Body of pancreas (tissue), 4 donors: ENCODE results near the gene NCAPD2.

Experiments
- CTCF ChIP-seq, 7 experiments: fragments of 450-650 bp in 4 of 7; fragments of 200-600 bp in 3 of 7; sonication (generic) in 3 of 7; IDR thresholded peaks; one replicate each; pipeline ENCODE4 v1.5.1; 2016 to 2019; ENCODE audit warnings: antibody characterized with exemption in 7 of 7
- POLR2A ChIP-seq, 3 donors: fragments of 450-650 bp; IDR thresholded peaks; one replicate each; pipeline ENCODE4 v1.6.1; 2016; ENCODE audit warnings: antibody characterized with exemption in 3 of 3, mild to moderate bottlenecking in 2 of 3

DNA sequence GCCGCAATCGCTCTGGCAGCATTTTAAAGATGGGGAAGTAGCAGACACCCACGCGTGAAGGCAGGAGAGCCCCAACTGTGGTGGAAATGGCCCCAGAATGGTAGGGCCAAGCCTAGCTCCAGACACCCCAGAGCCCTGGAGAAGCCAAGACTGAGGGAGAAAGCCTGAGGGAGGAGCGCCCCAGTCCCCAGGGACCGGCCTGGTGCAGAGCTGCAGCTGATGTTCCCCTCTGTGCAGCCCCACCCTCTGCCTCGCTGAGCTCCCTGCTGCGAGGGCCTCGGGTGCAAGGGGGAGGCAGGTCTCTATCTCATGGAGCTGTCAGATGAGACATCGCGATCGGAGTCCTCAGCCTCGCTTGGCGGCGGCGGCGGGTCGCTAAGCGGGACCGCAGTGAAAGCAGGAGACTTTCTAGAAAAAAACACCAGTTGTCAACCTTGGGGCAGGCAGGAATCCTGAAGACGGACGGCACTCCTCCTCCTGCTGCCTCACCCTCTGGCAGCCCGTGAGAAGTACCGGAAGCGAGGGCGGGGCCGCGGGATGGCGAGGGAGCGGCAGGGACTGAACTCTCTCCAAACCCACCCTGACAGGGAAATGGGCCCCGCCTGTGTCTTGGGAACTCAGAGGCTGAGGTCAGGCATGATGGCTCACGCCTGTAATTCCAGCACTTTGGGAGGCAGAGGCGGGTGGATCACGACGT lies 46.4 kb downstream of the NCAPD2 start:
- no peak for TF ChIP-seq POLR2A (IDR thresholded peaks at IDR 0.05)
- TF ChIP-seq CTCF (IDR thresholded peaks at IDR 0.05), result no peak
